HepG2 (cell line): ENCODE measurements around the gene RANBP3L. TPM values are rescaled to one million over a fixed set of nuclear protein-coding genes. Genes with fewer than 3 reads are reported as not detected.

Source experiments
- ASH2L ChIP-seq: fragments of 300-600, 200-600 bp; sonication (generic); IDR thresholded peaks from 2 replicates; pipeline ENCODE4 v1.7.0; 2017; ENCODE audit warnings: low read depth, mild to moderate bottlenecking, moderate library complexity, mixed read lengths, low read length; ENCODE audit not compliant: insufficient read length
- GATAD2A ChIP-seq: IDR thresholded peaks from 2 replicates; pipeline ENCODE4 v1.6.1; 2016
- IRX3 ChIP-seq: sonication (generic); formaldehyde crosslinking; IDR thresholded peaks from 2 replicates; pipeline ENCODE4 v1.8.1; 2023; ENCODE audit warnings: mild to moderate bottlenecking, low read depth, missing genetic modification reagents, borderline replicate concordance
- KDM2A ChIP-seq: sonication (generic); formaldehyde crosslinking; IDR thresholded peaks from 2 replicates; pipeline ENCODE4 v1.4.0; 2020; ENCODE audit warnings: low read depth, missing genetic modification reagents, borderline replicate concordance
- NFKB2 ChIP-seq: sonication (generic); formaldehyde crosslinking; IDR thresholded peaks from 2 replicates; pipeline ENCODE4 v1.4.0; 2020; ENCODE audit warnings: missing genetic modification reagents, borderline replicate concordance
- NR2F6 ChIP-seq, 2 experiments: IDR thresholded peaks; 2 replicates each; pipeline ENCODE4 v1.6.1; 2016; ENCODE audit warnings: antibody characterized with exemption in 1 of 2, mild to moderate bottlenecking in 1 of 2
- REXO4 ChIP-seq: sonication (generic); formaldehyde crosslinking; IDR thresholded peaks from 2 replicates; pipeline ENCODE4 v1.8.0; 2022; ENCODE audit warnings: missing genetic modification reagents, mild to moderate bottlenecking, borderline replicate concordance
- SMAD1 ChIP-seq: sonication (generic); formaldehyde crosslinking; IDR thresholded peaks from 2 replicates; pipeline ENCODE4 v1.4.0; 2020; ENCODE audit warnings: missing genetic modification reagents, low read depth, mild to moderate bottlenecking, borderline replicate concordance
- SRSF4 ChIP-seq: fragments of 200-400 bp; formaldehyde crosslinking; IDR thresholded peaks from one replicate; pipeline ENCODE4 v1.6.1; 2018; ENCODE audit warnings: mild to moderate bottlenecking, low read depth, low read length, moderate library complexity; ENCODE audit not compliant: poor library complexity, severe bottlenecking
- TBP ChIP-seq: sonication (generic); formaldehyde crosslinking; IDR thresholded peaks from 2 replicates; pipeline ENCODE4 v1.5.0; 2020; ENCODE audit warnings: missing genetic modification reagents
- ZNF138 ChIP-seq: sonication (generic); formaldehyde crosslinking; IDR thresholded peaks from 2 replicates; pipeline ENCODE4 v1.5.0; 2020; ENCODE audit warnings: mild to moderate bottlenecking, low read depth, missing genetic modification reagents
- ZNF317 ChIP-seq: sonication (generic); formaldehyde crosslinking; IDR thresholded peaks from 2 replicates; pipeline ENCODE4 v1.5.0; 2020; ENCODE audit warnings: mild to moderate bottlenecking, missing genetic modification reagents
- ZNF431 ChIP-seq: sonication (generic); formaldehyde crosslinking; IDR thresholded peaks from 2 replicates; pipeline ENCODE4 v1.9.0; 2022; ENCODE audit warnings: missing genetic modification reagents, low read depth, mild to moderate bottlenecking, borderline replicate concordance
- ZNF432 ChIP-seq: sonication (generic); formaldehyde crosslinking; IDR thresholded peaks from 2 replicates; pipeline ENCODE4 v1.5.0; 2020; ENCODE audit warnings: missing genetic modification reagents, mild to moderate bottlenecking, borderline replicate concordance
- ZNF598 ChIP-seq: sonication (generic); formaldehyde crosslinking; IDR thresholded peaks from 2 replicates; pipeline ENCODE4 v1.5.1; 2020; ENCODE audit warnings: mild to moderate bottlenecking, missing genetic modification reagents, borderline replicate concordance
- ZNF747 ChIP-seq: sonication (generic); formaldehyde crosslinking; IDR thresholded peaks from 2 replicates; pipeline ENCODE4 v1.8.1; 2023; ENCODE audit warnings: missing genetic modification reagents, mild to moderate bottlenecking, borderline replicate concordance
- ZNF772 ChIP-seq: sonication (generic); formaldehyde crosslinking; IDR thresholded peaks from 2 replicates; pipeline ENCODE4 v1.5.0; 2020; ENCODE audit warnings: mild to moderate bottlenecking, missing genetic modification reagents
- ZNF883 ChIP-seq: sonication (generic); formaldehyde crosslinking; IDR thresholded peaks from 2 replicates; pipeline ENCODE4 v1.5.1; 2020; ENCODE audit warnings: mild to moderate bottlenecking, missing genetic modification reagents; ENCODE audit errors: not compliant biosample characterization
- polyA plus RNA-seq, 8 experiments: library from polyadenylated mRNA; depleted of rRNA in 3 of 8; stranded (reverse) in 7 of 8; unstranded in 1 of 8; fragments of >200 nt; fragmentation: Illumina TruSeq in 4 of 8; extraction: Trizol in 4 of 8; gene quantifications; 2 replicates each; pipeline versions ENCODE4 v1.2.1 to v1.2.3, GENCODE V29; 2011 to 2016; ENCODE audit warnings: low read depth in 4 of 8, missing spikeins in 1 of 8, mixed read lengths in 1 of 8; ENCODE audit not compliant: insufficient read depth in 1 of 8
- total RNA-seq, 5 experiments: library from RNA; depleted of rRNA; stranded (reverse); fragments of >200 nt; fragmentation: Illumina TruSeq; extraction: Trizol; gene quantifications; 2 replicates each; pipeline ENCODE4 v1.2.3, GENCODE V29; 2016; ENCODE audit warnings: low read depth in 1 of 5
- TF ChIP-seq, protein P1 (sequence below): sonication (generic); formaldehyde crosslinking; IDR thresholded peaks from 2 replicates; pipeline ENCODE4 v1.4.0; 2020; ENCODE audit warnings: missing genetic modification reagents
- TF ChIP-seq, protein P2 (sequence below): IDR thresholded peaks from 2 replicates; pipeline ENCODE4 v1.6.1; 2016; ENCODE audit warnings: mild to moderate bottlenecking
- TF ChIP-seq, protein P3 (sequence below): sonication (generic); formaldehyde crosslinking; IDR thresholded peaks from 2 replicates; pipeline ENCODE4 v1.5.0; 2020; ENCODE audit warnings: mild to moderate bottlenecking, missing genetic modification reagents, moderate library complexity
- TF ChIP-seq, protein P4 (sequence below): IDR thresholded peaks from 2 replicates; pipeline ENCODE4 v1.6.1; 2016; ENCODE audit warnings: mild to moderate bottlenecking, missing biosample characterization, missing genetic modification reagents

The RANBP3L gene
- total and polyA plus RNA-seq, 2 of the 13 experiments (the other 11 are each of a cell fraction or from before 2014, with no cell fraction given), result 0.09 TPM; not detected in 1

- TF ChIP-seq, protein P1, sequence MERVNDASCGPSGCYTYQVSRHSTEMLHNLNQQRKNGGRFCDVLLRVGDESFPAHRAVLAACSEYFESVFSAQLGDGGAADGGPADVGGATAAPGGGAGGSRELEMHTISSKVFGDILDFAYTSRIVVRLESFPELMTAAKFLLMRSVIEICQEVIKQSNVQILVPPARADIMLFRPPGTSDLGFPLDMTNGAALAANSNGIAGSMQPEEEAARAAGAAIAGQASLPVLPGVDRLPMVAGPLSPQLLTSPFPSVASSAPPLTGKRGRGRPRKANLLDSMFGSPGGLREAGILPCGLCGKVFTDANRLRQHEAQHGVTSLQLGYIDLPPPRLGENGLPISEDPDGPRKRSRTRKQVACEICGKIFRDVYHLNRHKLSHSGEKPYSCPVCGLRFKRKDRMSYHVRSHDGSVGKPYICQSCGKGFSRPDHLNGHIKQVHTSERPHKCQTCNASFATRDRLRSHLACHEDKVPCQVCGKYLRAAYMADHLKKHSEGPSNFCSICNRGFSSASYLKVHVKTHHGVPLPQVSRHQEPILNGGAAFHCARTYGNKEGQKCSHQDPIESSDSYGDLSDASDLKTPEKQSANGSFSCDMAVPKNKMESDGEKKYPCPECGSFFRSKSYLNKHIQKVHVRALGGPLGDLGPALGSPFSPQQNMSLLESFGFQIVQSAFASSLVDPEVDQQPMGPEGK (CRISPR knock-in tag), result peak; percentile 56; the same call in 1 of the 2 replicates
- no peak for TF ChIP-seq SRSF4
- TF ChIP-seq ZNF431 (CRISPR knock-in tag), result no peak
- peak; percentile 73; the same call in 1 of the 2 replicates for TF ChIP-seq KDM2A (CRISPR knock-in tag)
- TF ChIP-seq, protein P2, sequence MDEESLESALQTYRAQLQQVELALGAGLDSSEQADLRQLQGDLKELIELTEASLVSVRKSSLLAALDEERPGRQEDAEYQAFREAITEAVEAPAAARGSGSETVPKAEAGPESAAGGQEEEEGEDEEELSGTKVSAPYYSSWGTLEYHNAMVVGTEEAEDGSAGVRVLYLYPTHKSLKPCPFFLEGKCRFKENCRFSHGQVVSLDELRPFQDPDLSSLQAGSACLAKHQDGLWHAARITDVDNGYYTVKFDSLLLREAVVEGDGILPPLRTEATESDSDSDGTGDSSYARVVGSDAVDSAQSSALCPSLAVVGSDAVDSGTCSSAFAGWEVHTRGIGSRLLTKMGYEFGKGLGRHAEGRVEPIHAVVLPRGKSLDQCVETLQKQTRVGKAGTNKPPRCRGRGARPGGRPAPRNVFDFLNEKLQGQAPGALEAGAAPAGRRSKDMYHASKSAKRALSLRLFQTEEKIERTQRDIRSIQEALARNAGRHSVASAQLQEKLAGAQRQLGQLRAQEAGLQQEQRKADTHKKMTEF (CRISPR knock-in tag), result peak; percentile 37; the same call in 1 of the 2 replicates
- TF ChIP-seq ZNF883 (CRISPR knock-in tag), result peak; percentile 73
- 0 out of 2 replicates have a peak, but pooled peaks have one; percentile 61 for TF ChIP-seq ZNF598 (CRISPR knock-in tag)
- TF ChIP-seq SMAD1, result no peak
- TF ChIP-seq, protein P3, sequence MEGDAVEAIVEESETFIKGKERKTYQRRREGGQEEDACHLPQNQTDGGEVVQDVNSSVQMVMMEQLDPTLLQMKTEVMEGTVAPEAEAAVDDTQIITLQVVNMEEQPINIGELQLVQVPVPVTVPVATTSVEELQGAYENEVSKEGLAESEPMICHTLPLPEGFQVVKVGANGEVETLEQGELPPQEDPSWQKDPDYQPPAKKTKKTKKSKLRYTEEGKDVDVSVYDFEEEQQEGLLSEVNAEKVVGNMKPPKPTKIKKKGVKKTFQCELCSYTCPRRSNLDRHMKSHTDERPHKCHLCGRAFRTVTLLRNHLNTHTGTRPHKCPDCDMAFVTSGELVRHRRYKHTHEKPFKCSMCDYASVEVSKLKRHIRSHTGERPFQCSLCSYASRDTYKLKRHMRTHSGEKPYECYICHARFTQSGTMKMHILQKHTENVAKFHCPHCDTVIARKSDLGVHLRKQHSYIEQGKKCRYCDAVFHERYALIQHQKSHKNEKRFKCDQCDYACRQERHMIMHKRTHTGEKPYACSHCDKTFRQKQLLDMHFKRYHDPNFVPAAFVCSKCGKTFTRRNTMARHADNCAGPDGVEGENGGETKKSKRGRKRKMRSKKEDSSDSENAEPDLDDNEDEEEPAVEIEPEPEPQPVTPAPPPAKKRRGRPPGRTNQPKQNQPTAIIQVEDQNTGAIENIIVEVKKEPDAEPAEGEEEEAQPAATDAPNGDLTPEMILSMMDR (CRISPR knock-in tag), result peak; percentile 15; the same call in 1 of the 2 replicates
- TF ChIP-seq ASH2L, result peak; percentile 59
- no peak for TF ChIP-seq IRX3 (CRISPR knock-in tag)
- TF ChIP-seq REXO4 (CRISPR knock-in tag), result no peak
- TF ChIP-seq GATAD2A, result 0 out of 2 replicates have a peak, but pooled peaks have one; percentile 20
- TF ChIP-seq, protein P4, sequence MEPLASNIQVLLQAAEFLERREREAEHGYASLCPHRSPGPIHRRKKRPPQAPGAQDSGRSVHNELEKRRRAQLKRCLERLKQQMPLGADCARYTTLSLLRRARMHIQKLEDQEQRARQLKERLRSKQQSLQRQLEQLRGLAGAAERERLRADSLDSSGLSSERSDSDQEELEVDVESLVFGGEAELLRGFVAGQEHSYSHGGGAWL (CRISPR knock-in tag), result peak; percentile 53; the same call in 1 of the 2 replicates
- TF ChIP-seq ZNF772, result peak; percentile 83
- no peak for TF ChIP-seq TBP (CRISPR knock-in tag)
- TF ChIP-seq ZNF432 (CRISPR knock-in tag), result no peak
- TF ChIP-seq ZNF138 (CRISPR knock-in tag), result peak; percentile 75; the same call in 1 of the 2 replicates
- TF ChIP-seq NR2F6 (IDR thresholded peaks at IDR 0.05), result no peak
- no peak for TF ChIP-seq NR2F6 (CRISPR knock-in tag; IDR thresholded peaks at IDR 0.05)
- TF ChIP-seq ZNF317 (CRISPR knock-in tag), result 0 out of 2 replicates have a peak, but pooled peaks have one; percentile 39
- peak; percentile 74; the same call in 1 of the 2 replicates for TF ChIP-seq NFKB2 (CRISPR knock-in tag)
- TF ChIP-seq ZNF747 (CRISPR knock-in tag), result 0 out of 2 replicates have a peak, but pooled peaks have one; percentile 44
Observed at GRCh38 chr5:36240779-36241630, 60.7 kb downstream of the RANBP3L start (continued).
